HepG2 (cell line): ENCODE data around the gene ARL5B. TPM values are rescaled to one million over a fixed set of nuclear protein-coding genes. Genes with fewer than 3 reads are reported as not detected.

Experiments
- ADNP ChIP-seq: sonication (generic); formaldehyde crosslinking; IDR thresholded peaks from 2 replicates; pipeline ENCODE4 v1.4.0; 2020; ENCODE audit warnings: missing genetic modification reagents
- EEA1 ChIP-seq: sonication (generic); formaldehyde crosslinking; IDR thresholded peaks from 2 replicates; pipeline ENCODE4 v1.5.1; 2020; ENCODE audit warnings: mild to moderate bottlenecking, missing genetic modification reagents, borderline replicate concordance
- HMG20B ChIP-seq: conservative IDR thresholded peaks from 2 replicates; pipeline ENCODE4 v1.6.1; 2016; ENCODE audit warnings: missing genetic modification reagents, missing compliant biosample characterization
- KDM3A ChIP-seq: IDR thresholded peaks from 2 replicates; pipeline ENCODE4 v1.6.1; 2018; ENCODE audit warnings: low read depth, missing compliant biosample characterization
- KDM5B ChIP-seq: sonication (generic); formaldehyde crosslinking; IDR thresholded peaks from 2 replicates; pipeline ENCODE4 v1.4.0; 2020; ENCODE audit warnings: missing genetic modification reagents, mild to moderate bottlenecking, borderline replicate concordance
- NFIC ChIP-seq: IDR thresholded peaks from 2 replicates; pipeline ENCODE4 v1.6.1; 2012; ENCODE audit warnings: mild to moderate bottlenecking, low read length, inconsistent platforms
- SMC3 ChIP-seq: IDR thresholded peaks from 2 replicates; pipeline ENCODE4 v1.6.1; 2011; ENCODE audit warnings: low read length, improper control_type of control experiment
- SRY ChIP-seq: sonication (generic); formaldehyde crosslinking; IDR thresholded peaks from 2 replicates; pipeline ENCODE4 v1.8.0; 2022; ENCODE audit warnings: mild to moderate bottlenecking, missing genetic modification reagents
- TBX2 ChIP-seq: sonication (generic); formaldehyde crosslinking; IDR thresholded peaks from 2 replicates; pipeline ENCODE4 v1.5.0; 2020; ENCODE audit warnings: missing genetic modification reagents, mild to moderate bottlenecking, borderline replicate concordance
- YY1 ChIP-seq: IDR thresholded peaks from 2 replicates; pipeline ENCODE4 v1.6.1; 2011; ENCODE audit warnings: low read length, low read depth, moderate library complexity, mild to moderate bottlenecking; ENCODE audit not compliant: insufficient read depth, insufficient replicate concordance
- ZBTB7B ChIP-seq: sonication (generic); formaldehyde crosslinking; IDR thresholded peaks from 2 replicates; pipeline ENCODE4 v1.4.0; 2020; ENCODE audit warnings: missing genetic modification reagents
- ZFP36L1 ChIP-seq: sonication (generic); formaldehyde crosslinking; IDR thresholded peaks from 2 replicates; pipeline ENCODE4 v1.8.0; 2022; ENCODE audit warnings: mild to moderate bottlenecking, missing genetic modification reagents, moderate library complexity
- ZNF234 ChIP-seq: sonication (generic); formaldehyde crosslinking; conservative IDR thresholded peaks from 2 replicates; pipeline ENCODE4 v1.5.1; 2020; ENCODE audit warnings: mild to moderate bottlenecking, missing genetic modification reagents
- ZNF335 ChIP-seq: sonication (generic); formaldehyde crosslinking; IDR thresholded peaks from 2 replicates; pipeline ENCODE4 v1.4.0; 2020; ENCODE audit warnings: missing genetic modification reagents
- ZNF510 ChIP-seq: sonication (generic); formaldehyde crosslinking; IDR thresholded peaks from 2 replicates; pipeline ENCODE4 v1.4.0; 2020; ENCODE audit warnings: low read depth, mild to moderate bottlenecking, missing genetic modification reagents
- ZNF619 ChIP-seq: sonication (generic); formaldehyde crosslinking; IDR thresholded peaks from 2 replicates; pipeline ENCODE4 v1.4.0; 2020; ENCODE audit warnings: mild to moderate bottlenecking, missing genetic modification reagents
- ZNF737 ChIP-seq: sonication (generic); formaldehyde crosslinking; IDR thresholded peaks from 2 replicates; pipeline ENCODE4 v1.5.0; 2020; ENCODE audit warnings: missing genetic modification reagents, mild to moderate bottlenecking, borderline replicate concordance
- ZSCAN9 ChIP-seq: IDR thresholded peaks from 2 replicates; pipeline ENCODE4 v1.6.1; 2016; ENCODE audit warnings: borderline replicate concordance
- polyA plus RNA-seq, 8 experiments: library from polyadenylated mRNA; depleted of rRNA in 3 of 8; stranded (reverse) in 7 of 8; unstranded in 1 of 8; fragments of >200 nt; fragmentation: Illumina TruSeq in 4 of 8; extraction: Trizol in 4 of 8; gene quantifications; 2 replicates each; pipeline versions ENCODE4 v1.2.1 to v1.2.3, GENCODE V29; 2011 to 2016; ENCODE audit warnings: low read depth in 4 of 8, missing spikeins in 1 of 8, mixed read lengths in 1 of 8; ENCODE audit not compliant: insufficient read depth in 1 of 8
- total RNA-seq, 5 experiments: library from RNA; depleted of rRNA; stranded (reverse); fragments of >200 nt; fragmentation: Illumina TruSeq; extraction: Trizol; gene quantifications; 2 replicates each; pipeline ENCODE4 v1.2.3, GENCODE V29; 2016; ENCODE audit warnings: low read depth in 1 of 5
- TF ChIP-seq, protein P1 (sequence below): sonication (generic); formaldehyde crosslinking; IDR thresholded peaks from 2 replicates; pipeline ENCODE4 v1.4.0; 2020; ENCODE audit warnings: mild to moderate bottlenecking, missing genetic modification reagents
- TF ChIP-seq, protein P2 (sequence below): sonication (generic); formaldehyde crosslinking; IDR thresholded peaks from 2 replicates; pipeline ENCODE4 v1.4.0; 2020; ENCODE audit warnings: mild to moderate bottlenecking, missing genetic modification reagents

The ARL5B gene
- total and polyA plus RNA-seq, 2 of the 13 experiments (the other 11 are each of a cell fraction or from before 2014, with no cell fraction given) = 26.6 to 32.7 TPM

DNA sequence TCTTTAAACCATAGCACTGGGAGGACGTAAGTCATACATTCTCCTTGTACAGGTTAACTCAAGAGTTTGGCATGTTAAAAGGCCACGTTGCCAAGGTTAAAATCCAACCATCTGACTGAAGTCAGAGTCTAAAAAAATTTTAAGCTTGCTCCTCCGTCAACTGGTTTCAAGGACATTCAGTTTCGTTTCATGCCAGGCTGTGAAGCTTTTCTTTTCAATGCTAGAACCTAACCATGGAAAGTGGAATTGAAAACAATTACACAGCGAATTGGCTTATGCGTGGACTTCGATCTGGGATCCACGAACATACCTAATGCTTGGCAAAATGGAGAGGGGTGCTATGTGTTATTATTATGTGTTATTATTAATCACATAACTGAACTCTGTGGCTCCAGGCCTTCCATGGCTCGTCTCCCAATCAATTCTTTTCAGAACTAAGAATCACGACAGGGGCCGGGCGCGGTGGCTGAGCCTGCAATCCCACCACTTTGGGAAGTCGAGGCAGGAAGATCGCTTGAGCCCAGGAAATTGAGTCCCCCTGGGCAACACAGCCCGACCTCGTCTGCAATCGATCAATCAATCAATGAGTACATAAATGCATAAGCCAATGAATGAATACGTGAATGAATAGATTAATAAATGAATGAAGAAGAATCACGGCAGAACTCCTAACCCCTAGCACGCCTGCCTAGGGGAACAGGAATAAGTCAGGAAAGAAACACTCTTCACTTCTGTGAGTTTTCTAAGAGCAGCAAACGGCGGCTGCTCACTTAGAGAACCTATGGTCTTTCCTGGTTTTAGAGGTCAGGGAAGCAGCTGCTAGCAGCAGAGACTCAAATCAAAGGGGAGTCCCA is 733 bp upstream of the ARL5B start (continued):
- TF ChIP-seq ZNF510 (CRISPR knock-in tag) (0 out of 2 replicates have a peak, but pooled peaks have one; percentile 35), ZFP36L1 (CRISPR knock-in tag) (no peak; the same call in 1 of the 2 replicates), KDM3A (CRISPR knock-in tag) (no peak), ZSCAN9 (CRISPR knock-in tag) (no peak), KDM5B (no peak), ZNF619 (0 out of 2 replicates have a peak, but pooled peaks have one; percentile 10), TBX2 (no peak), ZNF335 (CRISPR knock-in tag) (0 out of 2 replicates have a peak, but pooled peaks have one; percentile 0), HMG20B (0 out of 2 replicates have a peak, but pooled peaks have one; percentile 10), ZNF737 (CRISPR knock-in tag) (no peak), SMC3 (no peak), EEA1 (no peak), NFIC (no peak), ADNP (CRISPR knock-in tag) (no peak), ZNF234 (CRISPR knock-in tag) (no peak), YY1 (no peak), SRY (CRISPR knock-in tag) (no peak), ZBTB7B (CRISPR knock-in tag) (no peak)
- TF ChIP-seq, protein P1, sequence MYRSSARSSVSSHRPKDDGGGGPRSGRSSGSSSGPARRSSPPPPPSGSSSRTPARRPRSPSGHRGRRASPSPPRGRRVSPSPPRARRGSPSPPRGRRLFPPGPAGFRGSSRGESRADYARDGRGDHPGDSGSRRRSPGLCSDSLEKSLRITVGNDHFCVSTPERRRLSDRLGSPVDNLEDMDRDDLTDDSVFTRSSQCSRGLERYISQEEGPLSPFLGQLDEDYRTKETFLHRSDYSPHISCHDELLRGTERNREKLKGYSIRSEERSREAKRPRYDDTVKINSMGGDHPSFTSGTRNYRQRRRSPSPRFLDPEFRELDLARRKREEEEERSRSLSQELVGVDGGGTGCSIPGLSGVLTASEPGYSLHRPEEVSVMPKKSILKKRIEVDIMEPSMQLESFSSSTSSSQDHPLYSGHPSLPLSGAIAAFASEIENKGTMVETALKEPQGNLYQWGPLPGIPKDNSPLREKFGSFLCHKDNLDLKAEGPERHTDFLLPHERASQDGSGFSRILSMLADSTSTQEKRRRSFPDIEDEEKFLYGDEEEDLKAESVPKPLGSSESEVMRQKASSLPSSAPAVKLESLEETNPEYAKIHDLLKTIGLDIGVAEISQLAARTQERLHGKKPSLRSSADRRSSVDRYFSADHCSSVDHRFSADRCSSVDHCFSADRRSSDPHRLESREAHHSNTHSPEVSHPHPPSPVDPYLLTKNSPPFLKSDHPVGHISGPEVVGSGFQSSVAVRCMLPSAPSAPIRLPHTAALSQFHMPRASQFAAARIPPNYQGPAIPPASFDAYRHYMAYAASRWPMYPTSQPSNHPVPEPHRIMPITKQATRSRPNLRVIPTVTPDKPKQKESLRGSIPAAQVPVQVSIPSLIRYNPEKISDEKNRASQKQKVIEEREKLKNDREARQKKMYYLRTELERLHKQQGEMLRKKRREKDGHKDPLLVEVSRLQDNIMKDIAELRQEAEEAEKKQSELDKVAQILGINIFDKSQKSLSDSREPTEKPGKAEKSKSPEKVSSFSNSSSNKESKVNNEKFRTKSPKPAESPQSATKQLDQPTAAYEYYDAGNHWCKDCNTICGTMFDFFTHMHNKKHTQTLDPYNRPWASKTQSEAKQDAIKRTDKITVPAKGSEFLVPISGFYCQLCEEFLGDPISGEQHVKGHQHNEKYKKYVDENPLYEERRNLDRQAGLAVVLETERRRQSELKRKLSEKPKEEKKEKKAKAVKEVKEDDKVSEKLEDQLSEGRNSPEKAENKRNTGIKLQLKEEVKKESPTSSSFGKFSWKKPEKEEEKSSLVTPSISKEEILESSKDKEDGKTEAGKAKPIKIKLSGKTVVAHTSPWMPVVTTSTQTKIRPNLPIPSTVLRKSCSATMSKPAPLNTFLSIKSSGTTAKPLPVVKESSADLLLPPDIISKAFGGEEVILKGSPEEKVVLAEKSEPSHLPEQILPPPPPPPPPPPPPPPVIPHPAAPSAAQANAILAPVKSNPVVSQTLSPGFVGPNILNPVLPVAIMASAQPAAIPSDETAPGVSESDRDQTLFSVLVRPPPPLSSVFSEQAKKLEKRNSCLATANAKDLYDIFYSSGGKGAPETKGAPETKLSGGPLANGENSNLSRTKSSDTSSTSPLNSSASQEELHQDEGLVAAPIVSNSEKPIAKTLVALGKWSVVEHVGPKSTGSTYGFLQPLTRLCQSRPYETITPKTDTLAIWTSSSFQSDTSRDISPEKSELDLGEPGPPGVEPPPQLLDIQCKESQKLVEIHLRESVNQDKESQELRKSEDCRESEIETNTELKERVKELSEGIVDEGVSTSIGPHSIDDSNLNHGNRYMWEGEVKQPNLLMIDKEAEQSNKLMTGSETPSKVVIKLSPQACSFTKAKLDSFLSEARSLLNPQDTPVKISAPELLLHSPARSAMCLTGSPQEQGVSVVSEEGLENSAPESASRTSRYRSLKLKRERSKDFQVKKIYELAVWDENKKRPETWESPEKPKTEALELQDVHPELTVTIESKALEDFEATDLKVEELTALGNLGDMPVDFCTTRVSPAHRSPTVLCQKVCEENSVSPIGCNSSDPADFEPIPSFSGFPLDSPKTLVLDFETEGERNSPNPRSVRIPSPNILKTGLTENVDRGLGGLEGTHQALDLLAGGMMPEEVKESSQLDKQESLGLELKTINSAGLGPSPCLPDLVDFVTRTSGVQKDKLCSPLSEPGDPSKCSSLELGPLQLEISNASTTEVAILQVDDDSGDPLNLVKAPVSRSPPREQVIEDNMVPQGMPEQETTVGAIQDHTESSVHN (CRISPR knock-in tag) = no peak
- TF ChIP-seq, protein P2, sequence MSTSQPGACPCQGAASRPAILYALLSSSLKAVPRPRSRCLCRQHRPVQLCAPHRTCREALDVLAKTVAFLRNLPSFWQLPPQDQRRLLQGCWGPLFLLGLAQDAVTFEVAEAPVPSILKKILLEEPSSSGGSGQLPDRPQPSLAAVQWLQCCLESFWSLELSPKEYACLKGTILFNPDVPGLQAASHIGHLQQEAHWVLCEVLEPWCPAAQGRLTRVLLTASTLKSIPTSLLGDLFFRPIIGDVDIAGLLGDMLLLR (CRISPR knock-in tag) = no peak
